GM18909 (cell line): ENCODE results near the gene ITFG2.
A peak's percentile ranks its signal among the peaks of the same experiment; 100 is the strongest.
"Not testable (repeated sequence)": the region's sequence is repeated elsewhere in the genome, so short reads cannot be mapped to it uniquely, and the experiment has no call there.

Experiments
- ATAC-seq: cut with Tn5 transposase; IDR thresholded peaks from one replicate; pipeline ENCODE4 v1.9.1; 2021; ENCODE audit warnings: mild to moderate bottlenecking; ENCODE audit not compliant: unreplicated experiment, poor library complexity

Gene ITFG2

GRCh38 chr12:2812290-2813213 lies at the start of gene ITFG2:
Gene ITFG2, plus strand, starts transcription at chr12:2812668. Its CDS starts 93 bp downstream, at chr12:2812761.
- peak; percentile 94 for ATAC-seq

DNA sequence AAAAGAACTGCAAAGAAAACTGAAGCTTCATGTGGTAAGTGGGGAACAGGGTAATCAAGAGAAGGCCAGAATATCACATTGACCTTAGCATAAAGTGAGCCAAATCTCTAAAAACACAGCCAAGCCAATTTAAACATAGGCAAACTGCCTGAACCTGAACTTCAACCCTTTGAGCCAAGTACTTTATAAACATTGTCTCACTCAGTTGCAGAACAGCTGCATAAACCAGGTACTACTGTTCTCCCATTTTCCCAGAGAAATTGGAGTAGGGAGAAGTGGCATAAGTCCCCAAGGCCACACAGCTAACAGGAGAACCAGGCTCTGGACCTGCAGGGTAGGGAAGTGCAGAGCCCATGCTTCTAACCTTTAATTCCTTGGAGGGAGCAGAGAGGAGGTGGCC lies 48.1 kb upstream of the ITFG2 start:
- no peak for ATAC-seq

GRCh38 chr12:2765052-2765451 lies 47.4 kb upstream of the ITFG2 start:
- ATAC-seq = no peak

DNA sequence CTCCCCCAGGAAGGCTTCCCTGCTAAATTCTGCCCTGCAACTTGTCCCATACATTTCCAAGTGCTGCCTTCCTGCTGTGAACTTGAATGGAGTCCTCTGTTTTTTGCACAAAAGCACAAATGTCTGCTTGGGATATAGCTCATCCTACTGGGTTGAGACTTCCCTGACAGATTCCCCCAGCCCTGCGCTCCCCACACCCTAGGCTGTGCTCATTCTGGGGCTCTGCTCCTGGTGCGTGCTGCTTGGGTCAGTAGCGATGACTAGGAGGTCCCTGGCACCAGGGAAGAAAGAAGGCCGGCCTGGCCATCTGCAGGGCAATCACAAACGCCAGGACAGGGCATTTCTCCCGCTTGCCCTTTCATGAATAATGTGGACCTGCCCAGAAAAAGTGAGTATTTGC lies 46.9 kb upstream of the ITFG2 start:
- no peak for ATAC-seq

DNA sequence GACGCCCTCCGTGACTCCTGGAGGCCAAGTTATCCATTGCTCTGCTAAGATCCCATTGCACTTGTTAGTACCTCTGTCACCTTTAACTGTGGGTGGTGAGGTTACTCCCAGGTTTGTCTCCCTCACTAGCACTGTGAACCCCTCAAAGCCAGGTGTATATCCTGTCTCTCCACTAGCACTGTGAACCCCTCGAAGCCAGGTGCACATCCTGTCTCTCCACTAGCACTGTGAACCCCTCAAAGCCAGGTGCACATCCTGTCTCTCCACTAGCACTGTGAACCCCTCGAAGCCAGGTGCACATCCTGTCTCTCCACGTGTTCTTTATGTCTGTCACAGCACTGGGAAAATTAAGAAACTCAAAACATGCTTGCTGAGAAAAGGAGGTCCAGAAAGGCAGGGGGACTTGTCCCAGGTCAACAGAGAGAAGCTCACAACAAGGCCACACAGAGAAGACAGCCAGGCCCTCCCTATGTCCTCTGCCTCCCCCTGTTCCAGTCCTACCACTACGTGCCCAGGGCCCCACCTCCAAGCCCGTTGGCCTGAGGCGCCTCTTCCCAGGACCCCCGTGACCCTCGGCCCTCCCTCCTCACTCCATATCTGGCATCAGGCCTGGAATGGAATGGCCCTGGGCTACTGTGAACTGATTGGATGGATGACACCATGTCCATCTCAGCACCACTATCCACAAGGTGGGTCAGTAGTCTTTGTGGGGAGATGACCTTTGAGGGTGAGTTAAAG lies 44.1 kb upstream of the ITFG2 start:
- ATAC-seq = no peak

GRCh38 chr12:2769866-2770533 lies 42.5 kb upstream of the ITFG2 start:
- ATAC-seq = no peak

- not testable (repeated sequence) for ATAC-seq
These were observed 41.9 kb upstream of the ITFG2 start for GRCh38 chr12:2770544-2770943.

- no peak for ATAC-seq
These were observed 40.1 kb upstream of the ITFG2 start for GRCh38 chr12:2772370-2772769.

DNA sequence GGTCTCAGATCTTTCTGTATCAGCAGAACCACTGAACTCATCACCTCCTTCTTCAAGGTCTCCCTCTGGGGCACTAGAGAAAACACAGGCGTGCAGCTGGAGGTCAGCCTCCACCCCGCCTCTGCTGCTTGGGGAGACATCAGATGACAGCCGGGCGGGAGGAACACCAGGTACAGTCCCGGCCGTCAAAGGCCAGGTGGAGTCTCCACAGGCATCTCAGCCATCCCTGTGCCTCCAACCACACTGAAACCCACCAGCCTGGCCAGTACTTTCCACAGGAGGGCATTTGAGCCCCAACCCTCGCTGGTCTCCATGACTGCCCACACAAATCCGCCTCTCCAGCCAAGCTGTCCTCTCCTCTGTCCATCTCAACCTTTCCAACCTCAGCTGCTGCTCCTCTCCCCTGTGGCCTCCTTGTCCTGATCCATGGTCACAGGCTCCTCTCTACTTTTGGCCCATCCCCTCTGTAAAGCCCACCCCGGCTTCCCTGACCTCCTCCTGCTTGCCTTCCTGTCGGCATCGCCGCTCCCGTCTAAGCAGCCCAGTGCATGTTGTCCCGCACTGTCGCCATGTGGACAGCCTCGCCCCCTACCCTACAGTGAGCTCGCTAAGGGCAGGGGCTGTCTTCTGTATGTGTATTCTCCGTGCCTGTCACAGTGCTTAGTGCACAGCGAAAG lies 39.1 kb upstream of the ITFG2 start:
- no peak for ATAC-seq

GRCh38 chr12:2775431-2775830 lies 37.0 kb upstream of the ITFG2 start:
- no peak for ATAC-seq

DNA sequence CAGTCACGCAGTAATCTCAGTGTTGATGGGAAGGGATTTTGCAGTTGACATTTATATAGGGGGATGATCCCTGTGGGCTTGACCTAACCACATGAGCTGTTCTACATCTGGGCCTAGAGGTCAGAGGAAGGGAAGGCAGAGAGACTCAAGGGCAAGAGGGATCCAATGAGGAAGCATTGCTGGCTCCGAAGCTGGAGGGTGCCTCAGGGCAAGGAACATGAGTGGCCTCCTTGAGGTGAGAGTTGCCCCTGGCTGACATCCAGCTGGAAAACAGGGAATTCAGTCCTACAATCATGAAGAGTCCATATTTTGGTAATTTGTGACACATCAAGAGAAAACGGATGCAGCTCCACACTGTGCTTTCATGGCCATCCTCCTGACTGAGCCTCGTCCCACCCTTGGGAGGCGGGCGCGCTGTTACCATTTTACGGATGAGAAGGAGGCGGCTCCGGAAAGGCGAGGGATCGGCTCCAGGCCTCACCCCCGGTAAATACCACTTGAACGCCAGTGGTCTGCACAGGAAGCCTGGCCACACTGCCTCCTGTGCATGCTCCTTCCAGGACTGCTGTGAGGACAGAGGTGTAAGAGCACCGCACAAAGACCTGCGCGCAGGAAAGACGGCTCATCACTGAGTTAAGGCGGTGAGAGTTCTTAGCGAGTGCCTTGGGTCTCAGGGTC lies 36.2 kb upstream of the ITFG2 start:
- ATAC-seq = no peak

GRCh38 chr12:2779281-2779680 lies 33.2 kb upstream of the ITFG2 start:
- ATAC-seq = no peak

- no peak for ATAC-seq
These were observed 28.4 kb upstream of the ITFG2 start for GRCh38 chr12:2783936-2784600.

- ATAC-seq = no peak
These were observed 27.5 kb upstream of the ITFG2 start for GRCh38 chr12:2785017-2785416.

DNA sequence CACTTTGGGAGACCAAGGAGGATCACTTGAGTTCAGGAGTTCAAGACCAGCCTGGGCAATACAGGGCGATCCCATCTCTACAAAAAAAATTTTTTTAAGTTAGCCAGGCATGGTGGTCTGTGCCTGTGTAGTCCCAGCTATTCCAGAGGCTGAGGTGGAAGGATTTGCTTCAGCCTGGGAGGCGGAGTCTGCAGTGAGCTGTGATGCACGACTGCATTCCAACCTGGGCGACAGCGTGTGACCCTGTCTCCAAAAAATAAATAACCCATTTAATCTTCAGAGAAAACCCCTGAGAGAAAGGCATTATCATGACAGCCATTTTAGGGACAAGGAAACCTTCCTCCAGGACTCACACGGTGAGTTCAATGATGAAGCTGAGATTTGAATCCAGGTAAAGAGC lies 21.4 kb upstream of the ITFG2 start:
- no peak for ATAC-seq

DNA sequence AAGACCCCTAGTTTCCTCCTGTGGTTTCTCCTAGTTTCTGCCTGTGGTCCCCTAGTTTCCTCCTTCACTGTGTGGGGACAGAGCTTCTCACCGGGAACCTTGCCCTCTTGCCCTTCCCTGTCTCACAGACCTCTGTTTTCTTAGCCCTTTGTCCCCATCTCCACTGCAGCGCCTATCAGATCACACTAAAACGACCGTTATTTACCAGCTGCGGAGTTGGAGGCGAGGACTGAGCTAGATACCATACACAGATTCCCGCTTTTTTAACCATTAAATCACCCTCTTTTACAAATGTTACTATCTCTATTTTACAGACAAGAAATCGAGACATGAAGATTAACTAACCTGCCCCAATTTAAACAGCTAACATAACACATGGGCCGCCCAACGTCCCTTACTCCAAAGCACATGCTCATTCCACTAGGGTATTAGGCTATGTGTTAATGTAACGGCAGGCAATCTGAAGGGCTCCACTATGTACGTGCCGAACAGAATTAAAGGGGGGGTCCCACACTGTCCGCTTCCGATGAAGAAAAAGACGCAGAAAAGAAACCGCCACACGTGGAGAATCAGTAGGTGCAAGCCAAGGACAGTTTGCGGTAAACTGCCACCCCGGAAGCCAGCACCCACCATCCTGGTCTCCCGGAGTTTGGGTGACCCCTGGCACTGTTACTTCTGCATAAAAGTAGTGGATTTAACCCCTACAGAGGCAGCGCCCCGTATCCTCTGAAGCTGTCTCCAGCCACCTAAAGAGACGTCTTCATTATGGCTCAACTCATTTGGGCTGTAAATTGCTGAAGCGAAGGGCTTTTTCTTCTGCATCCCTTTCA lies 19.6 kb upstream of the ITFG2 start:
- ATAC-seq = no peak

- no peak for ATAC-seq
These were observed 18.9 kb upstream of the ITFG2 start for GRCh38 chr12:2793561-2793960.

GRCh38 chr12:2794191-2794735 lies 18.2 kb upstream of the ITFG2 start:
- peak; percentile 16 for ATAC-seq
